GM18498 (cell line): ENCODE data around the gene SPECC1L.
"Not testable (repeated sequence)": the region's sequence is repeated elsewhere in the genome, so short reads cannot be mapped to it uniquely, and the experiment has no call there.

Experiments
- ATAC-seq: cut with Tn5 transposase; IDR thresholded peaks from one replicate; pipeline ENCODE4 v1.9.1; 2021; ENCODE audit warnings: mild to moderate bottlenecking, moderate library complexity; ENCODE audit not compliant: unreplicated experiment

SPECC1L gene

DNA sequence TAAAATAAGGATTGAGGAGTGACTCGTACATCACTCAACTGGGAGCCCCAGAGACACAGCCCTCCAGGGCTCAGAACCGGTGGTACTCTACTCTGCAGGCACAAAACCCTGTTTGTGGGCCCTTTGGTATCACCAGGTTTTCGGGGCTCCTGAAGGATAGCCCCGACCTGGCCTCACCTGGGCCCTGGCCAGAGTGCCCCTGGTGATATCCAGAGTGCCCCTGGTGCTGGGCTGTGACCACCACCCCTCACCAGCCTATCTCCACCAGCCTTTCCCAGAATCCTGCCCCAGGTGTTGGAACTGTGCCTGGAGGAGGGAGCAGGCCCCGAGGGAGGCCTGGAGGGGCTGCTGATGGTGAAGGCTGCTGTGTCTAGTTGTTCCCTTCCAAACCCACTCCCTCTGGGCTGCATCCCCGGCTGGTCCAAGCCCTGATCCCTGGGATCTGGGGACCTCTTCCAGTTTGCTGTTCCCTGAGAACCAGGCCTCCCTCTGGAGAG lies 23.6 kb upstream of the SPECC1L start:
- no peak for ATAC-seq

- ATAC-seq, result peak; percentile 43
Observed at GRCh38 chr22:24247564-24248344, 22.9 kb upstream of the SPECC1L start.

GRCh38 chr22:24248611-24249010 lies 22.0 kb upstream of the SPECC1L start:
- not testable (repeated sequence) for ATAC-seq

DNA sequence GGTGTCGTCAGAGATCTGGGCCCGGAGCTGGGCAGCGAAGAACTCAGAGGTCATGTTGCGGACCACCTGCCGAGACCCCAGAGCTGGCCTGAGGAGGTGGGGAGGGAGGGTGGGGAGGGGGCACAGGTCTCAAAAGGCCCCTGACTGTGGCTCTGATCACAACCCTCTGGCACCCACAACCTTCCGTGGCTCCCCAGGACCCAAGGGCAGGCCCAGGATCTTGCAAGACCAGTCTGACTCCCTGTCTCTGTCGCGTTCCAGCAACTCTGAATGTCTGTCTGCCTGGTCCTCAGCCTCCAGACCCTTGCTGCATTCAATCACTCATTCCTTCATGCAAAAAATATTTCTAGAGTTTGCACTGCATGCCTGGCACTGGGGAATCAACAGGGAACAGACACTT lies 21.2 kb upstream of the SPECC1L start:
- not testable (repeated sequence) for ATAC-seq

GRCh38 chr22:24251286-24251685 lies 19.3 kb upstream of the SPECC1L start:
- ATAC-seq, result not testable (repeated sequence)

GRCh38 chr22:24253126-24253525 lies 17.5 kb upstream of the SPECC1L start:
- not testable (repeated sequence) for ATAC-seq

- not testable (repeated sequence) for ATAC-seq
Observed at GRCh38 chr22:24256136-24256535, 14.5 kb upstream of the SPECC1L start.

GRCh38 chr22:24256736-24257135 lies 13.9 kb upstream of the SPECC1L start:
- ATAC-seq, result not testable (repeated sequence)

DNA sequence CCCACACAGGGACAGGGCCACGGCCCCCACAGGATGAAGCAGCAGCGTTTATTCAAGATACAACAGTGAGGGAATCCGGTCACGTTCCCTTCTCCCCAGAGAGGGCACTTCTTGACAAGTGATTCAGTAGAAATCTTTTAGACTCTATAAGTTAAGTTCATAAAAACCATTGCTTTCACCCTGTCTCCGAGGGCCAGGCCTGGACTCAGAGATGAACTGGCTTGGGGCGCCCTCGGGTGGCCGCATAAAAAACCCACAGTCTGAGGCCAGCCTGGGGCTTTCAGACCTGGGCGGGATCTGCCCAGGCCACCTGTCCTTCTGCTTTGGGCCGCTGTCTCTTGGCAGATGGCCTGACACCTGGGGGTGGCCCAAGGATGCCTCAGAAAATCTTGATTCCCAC lies 11.2 kb upstream of the SPECC1L start:
- not testable (repeated sequence) for ATAC-seq

GRCh38 chr22:24262185-24262749 lies 8.4 kb upstream of the SPECC1L start:
- ATAC-seq, result not testable (repeated sequence)

- not testable (repeated sequence) for ATAC-seq
Observed at GRCh38 chr22:24263479-24263878, 7.2 kb upstream of the SPECC1L start.

DNA sequence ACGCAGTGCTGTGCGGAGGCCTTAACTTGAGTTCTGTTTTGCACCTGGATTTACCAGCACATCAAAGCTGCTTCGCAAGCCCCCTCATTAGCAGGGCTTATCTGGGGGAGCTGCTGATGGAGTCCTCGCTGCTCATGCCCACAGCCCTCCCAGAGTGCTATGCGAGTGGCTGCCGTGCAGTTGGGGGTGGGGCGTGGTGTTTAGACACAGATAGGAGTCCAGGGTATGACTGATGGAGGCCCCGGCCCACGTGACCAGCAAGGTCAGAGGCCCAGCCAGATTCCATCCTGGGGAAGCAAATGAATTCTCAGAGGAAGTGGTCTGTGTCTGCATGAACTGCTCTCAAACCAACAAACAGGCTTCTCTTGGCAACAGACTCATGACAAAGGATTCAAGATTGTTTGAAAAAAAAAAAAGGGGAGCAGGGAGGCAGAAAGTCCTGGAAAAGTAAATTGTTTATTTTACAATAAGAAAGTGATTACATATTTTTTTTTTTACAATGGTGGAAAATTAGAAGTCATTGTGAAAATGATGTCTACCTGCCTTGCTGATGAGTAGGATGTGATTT lies 6.2 kb upstream of the SPECC1L start:
- not testable (repeated sequence) for ATAC-seq

GRCh38 chr22:24265734-24266133 lies 4.9 kb upstream of the SPECC1L start:
- no peak for ATAC-seq

- ATAC-seq, result not testable (repeated sequence)
Observed at GRCh38 chr22:24266495-24266894, 4.1 kb upstream of the SPECC1L start.

DNA sequence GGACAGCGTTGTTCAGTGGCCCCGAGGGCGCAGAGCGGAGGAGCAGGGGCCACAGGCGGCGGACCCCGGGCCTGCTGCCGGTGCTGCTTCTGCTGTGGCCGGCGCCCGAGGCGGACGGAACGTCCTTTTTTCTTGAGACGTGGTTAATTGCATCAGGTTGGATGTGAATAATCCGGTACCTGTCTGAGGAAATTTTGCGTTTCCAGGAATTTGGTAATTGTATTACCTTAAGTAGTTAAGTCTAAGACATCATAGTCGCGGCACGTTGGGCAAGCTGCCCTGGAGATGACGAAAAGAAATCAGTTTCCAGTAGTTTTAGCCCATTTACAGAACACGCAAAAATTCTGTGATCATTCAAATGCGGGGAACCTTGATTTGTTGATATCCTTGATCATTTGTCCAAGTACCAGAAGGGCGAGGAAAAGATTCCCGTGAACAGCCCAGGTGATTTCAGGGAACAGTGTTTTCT lies 789 bp downstream of the SPECC1L start:
- ATAC-seq, result peak; percentile 26

DNA sequence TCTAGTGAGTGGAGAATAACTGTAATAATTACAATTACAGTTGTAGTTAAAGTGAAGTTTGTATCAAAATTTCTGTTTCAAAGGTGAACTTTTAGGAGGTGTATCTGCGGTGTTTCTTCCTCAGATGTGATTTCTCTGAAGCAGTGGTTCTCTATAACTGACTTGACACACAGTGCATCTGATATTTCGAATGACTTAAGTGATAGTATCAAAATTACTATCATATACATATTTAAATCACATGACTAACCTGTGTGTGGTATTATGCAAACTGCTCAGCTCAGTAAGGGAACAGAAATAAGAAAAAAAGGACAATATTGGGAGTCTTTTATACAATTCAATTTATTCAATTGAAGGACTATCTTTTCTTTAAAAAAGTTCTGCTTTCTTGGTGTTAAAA lies 2.4 kb downstream of the SPECC1L start:
- ATAC-seq, result not testable (repeated sequence)

GRCh38 chr22:24273906-24274305 lies 3.3 kb downstream of the SPECC1L start:
- ATAC-seq, result not testable (repeated sequence)

- not testable (repeated sequence) for ATAC-seq
Observed at GRCh38 chr22:24274696-24275405, 4.2 kb downstream of the SPECC1L start.

DNA sequence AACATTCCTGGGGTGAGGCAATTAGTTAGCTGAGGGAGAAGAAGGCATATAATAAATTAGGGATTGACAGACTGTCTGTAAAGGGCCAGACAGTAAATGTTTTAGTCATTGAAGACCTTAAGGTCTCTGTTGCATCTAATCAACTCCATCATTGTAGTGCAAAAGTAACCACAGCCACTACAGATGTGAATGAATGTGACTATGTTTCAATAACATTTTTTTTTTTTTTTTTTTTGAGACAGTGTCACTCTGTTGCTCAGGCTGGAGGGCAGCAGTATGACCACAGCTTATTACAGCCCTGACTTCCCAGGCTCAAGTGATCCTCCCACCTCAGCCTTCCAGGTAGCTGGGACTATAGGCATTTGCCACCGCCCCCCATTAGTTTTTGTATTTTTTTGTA lies 9.7 kb downstream of the SPECC1L start:
- not testable (repeated sequence) for ATAC-seq

DNA sequence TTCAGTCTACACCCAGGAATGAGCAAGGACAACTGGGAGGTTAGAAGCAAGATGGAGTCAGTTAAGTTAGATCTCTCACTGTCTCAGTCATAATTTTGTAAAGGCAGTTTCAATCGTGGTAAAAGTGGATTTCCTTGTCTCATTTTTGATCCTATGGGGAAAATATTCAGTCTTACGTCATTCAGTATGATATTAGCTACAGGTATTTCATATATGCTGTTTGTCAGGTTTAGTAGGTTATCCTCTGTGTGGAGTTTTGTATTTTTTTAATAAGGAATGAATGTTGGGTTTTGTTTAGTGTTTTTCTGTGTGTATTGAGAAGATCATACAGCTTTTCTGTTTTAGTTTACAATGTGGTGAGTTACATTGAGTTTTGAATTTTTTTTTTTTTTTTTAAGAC lies 11.8 kb downstream of the SPECC1L start:
- ATAC-seq, result no peak

DNA sequence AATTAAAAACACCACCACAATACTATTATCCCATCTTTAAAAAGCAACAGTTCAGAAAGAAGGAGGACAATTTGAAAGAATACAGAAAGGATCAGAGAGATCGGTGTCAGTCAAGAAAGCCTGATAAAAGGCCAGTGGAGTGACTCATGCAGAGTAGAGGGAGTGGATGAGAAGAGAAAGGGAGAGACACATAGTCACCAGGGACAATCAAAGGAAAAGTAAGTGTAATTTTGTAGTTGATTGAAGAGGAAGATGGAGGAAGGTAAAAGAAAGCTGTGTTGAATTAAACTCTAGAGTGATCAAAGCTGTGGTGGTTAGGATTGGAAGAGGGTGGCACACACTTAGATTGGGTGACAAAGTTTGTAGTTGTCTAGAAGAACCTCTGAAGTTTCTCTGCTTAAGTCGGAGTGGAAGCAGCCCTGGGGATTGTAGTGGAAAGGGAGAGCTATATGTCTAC lies 14.1 kb downstream of the SPECC1L start:
- no peak for ATAC-seq
